RWPE2 (cell line): ENCODE data around the gene PSD2.

Experiments used
- ATAC-seq: fragments of 200-7000 bp; cut with Tn5 transposase; 3 replicates; pipeline ENCODE4 v1.9.1; 2021; ENCODE audit warnings: low read depth
- DNase-seq: peaks from one replicate; pipeline ENCODE4 v3.0.0-alpha.2; 2020; ENCODE audit warnings: low spot score
- H3K27ac ChIP-seq: fragments of 450-650 bp; 2 replicates; pipeline ENCODE4 v1.5.1; 2017; ENCODE audit warnings: mild to moderate bottlenecking; ENCODE audit not compliant: poor library complexity, severe bottlenecking
- H3K27me3 ChIP-seq: fragments of 250-450 bp; sonication (Bioruptor Pico); 2 replicates; pipeline ENCODE4 v1.5.1; 2021; ENCODE audit warnings: mild to moderate bottlenecking, moderate library complexity; ENCODE audit not compliant: insufficient read depth, poor library complexity, severe bottlenecking
- H3K36me3 ChIP-seq: fragments of 250-450 bp; sonication (Bioruptor Pico); 2 replicates; pipeline ENCODE4 v1.5.1; 2020; ENCODE audit warnings: low read depth, mild to moderate bottlenecking, moderate library complexity
- H3K4me1 ChIP-seq: fragments of 250-450 bp; sonication (Bioruptor Pico); 2 replicates; pipeline ENCODE4 v1.5.1; 2021; ENCODE audit warnings: mild to moderate bottlenecking, moderate library complexity; ENCODE audit not compliant: insufficient read depth, poor library complexity, severe bottlenecking
- H3K4me3 ChIP-seq: fragments of 250-450 bp; sonication (Bioruptor Pico); 2 replicates; pipeline ENCODE4 v1.5.1; 2021; ENCODE audit warnings: mild to moderate bottlenecking, moderate library complexity; ENCODE audit not compliant: severe bottlenecking
- H3K9me3 ChIP-seq: fragments of 250-450 bp; sonication (Bioruptor Pico); 2 replicates; pipeline ENCODE4 v1.5.1; 2021; ENCODE audit warnings: mild to moderate bottlenecking, moderate library complexity; ENCODE audit not compliant: severe bottlenecking
- CTCF ChIP-seq: fragments of 450-650 bp; IDR thresholded peaks from one replicate; pipeline ENCODE4 v1.5.1; 2017; ENCODE audit warnings: mild to moderate bottlenecking, moderate library complexity; ENCODE audit not compliant: poor library complexity, severe bottlenecking

PSD2 gene

DNA sequence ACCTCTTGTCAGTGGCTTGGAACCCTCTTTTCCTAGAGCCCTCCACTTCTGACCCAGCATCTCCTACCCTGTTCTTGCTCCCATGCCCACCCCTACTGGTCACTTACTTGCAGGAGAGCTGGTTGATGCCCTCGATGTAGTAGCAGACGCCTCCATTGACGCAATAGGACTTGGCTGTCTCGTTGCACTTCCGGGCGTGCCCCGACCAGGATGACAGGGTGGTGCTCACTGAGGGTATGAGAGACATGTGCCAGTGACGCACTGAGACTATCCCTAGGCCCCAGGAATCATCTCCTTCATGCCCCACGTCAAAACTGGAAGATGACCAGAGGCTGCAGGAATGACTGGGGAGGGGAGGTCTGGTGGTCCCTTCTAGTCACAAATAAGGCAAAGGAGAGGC, 76.0 kb downstream of the PSD2 start:
- ATAC-seq = 0 out of 3 replicates have a peak, but pooled peaks have one; percentile 17
- peaks cover 2% of the 10 kb centered on the region for H3K4me1 ChIP-seq
- no peak overlapping the region for H3K27ac ChIP-seq
- H3K9me3 ChIP-seq = no peaks in the 10 kb centered on the region
- TF ChIP-seq CTCF = no peak
- no peak for DNase-seq
- no peaks in the 10 kb centered on the region for H3K27me3 ChIP-seq
- H3K36me3 ChIP-seq = no peaks in the 10 kb centered on the region
- no peak overlapping the region for H3K4me3 ChIP-seq

GRCh38 chr5:139872052-139872766, 76.6 kb downstream of the PSD2 start:
- H3K4me1 ChIP-seq = peaks cover 8% of the 10 kb centered on the region
- no peak for TF ChIP-seq CTCF
- ATAC-seq = no peak
- H3K9me3 ChIP-seq = no peaks in the 10 kb centered on the region
- H3K4me3 ChIP-seq = no peak overlapping the region
- H3K27ac ChIP-seq = no peak overlapping the region
- H3K36me3 ChIP-seq = no peaks in the 10 kb centered on the region
- DNase-seq = no peak
- H3K27me3 ChIP-seq = no peaks in the 10 kb centered on the region

DNA sequence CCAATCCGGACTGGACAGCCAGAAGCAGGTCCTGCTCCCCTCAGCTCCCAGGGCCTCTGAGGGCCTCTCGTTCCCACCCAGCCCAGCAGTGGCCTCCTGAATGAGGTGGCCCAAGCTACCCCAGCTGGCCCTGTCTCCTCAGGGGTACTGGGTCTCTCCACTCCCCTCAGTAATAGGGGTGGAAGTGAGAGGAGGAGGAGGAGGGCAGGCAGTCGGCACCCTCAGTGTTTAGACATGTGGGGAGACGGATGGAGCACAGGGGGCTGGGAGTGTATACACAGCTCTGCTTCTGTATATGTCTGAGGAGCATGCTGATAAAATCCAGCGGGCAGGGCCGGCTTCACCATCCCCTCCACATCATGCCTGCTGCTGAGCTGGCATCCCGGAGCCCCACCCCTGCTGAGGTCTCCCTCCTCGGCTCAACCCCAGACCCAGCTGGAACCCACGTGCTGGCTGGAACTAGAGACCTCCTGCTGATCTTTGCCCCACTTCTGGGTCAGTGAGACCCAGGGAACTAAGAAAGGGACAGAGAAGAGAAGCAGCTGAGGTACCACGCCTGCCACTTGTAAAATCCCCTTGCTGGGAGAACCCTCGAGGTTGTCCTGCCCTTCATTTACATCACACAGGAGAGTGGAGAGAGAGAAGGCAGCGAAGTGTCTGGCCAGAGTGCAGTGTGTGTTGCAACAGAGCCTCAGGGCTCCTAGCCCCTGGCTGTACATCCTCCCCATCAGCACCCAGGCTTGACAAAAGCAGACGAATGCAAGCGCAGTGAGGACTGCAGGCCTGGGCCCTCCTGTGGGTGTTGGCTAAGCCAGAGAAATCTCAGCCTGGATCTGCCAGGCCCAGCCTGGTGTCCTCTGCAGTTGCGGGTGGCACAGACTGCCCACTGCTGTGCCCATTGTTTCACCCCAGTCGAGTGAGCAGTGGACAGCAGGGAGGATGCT, 77.5 kb downstream of the PSD2 start:
- Histone ChIP-seq H3K27ac (no peak overlapping the region), H3K4me3 (no peak overlapping the region), H3K36me3 (no peaks in the 10 kb centered on the region), H3K4me1 (peaks cover 16% of the 10 kb centered on the region), H3K27me3 (no peaks in the 10 kb centered on the region), H3K9me3 (no peaks in the 10 kb centered on the region)
- TF ChIP-seq CTCF = no peak
- ATAC-seq (no peak), DNase-seq (no peak)

DNA sequence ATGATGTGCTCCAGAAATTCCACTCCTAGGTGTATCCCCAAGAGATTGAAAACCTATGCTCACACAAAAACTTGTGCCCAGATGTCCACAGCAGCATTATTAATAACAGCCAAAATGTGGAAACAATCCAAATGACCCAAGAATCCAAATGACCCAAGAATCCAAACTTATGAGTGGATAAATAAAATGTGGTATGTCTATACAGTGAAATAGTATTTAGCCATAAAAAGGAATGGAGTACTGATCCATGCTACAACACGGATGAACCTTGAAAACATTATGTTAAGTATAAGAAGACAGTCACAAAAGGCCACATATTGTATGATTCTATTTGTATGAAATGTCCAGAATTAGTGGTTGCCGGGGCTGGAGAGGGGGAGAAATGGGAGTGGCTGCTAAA, 80.3 kb downstream of the PSD2 start:
- ATAC-seq = no peak
- TF ChIP-seq CTCF = no peak

More for the DNA sequence above, 80.3 kb downstream of the PSD2 start:
- Histone ChIP-seq H3K4me3 (no peak overlapping the region), H3K36me3 (no peaks in the 10 kb centered on the region), H3K27ac (peak overlapping the region; percentile 62), H3K4me1 (peaks cover 16% of the 10 kb centered on the region), H3K9me3 (no peaks in the 10 kb centered on the region), H3K27me3 (no peaks in the 10 kb centered on the region)
- DNase-seq = no peak
